ENCODE results near the gene SCFD2.
"Not testable (repeated sequence)": the region's sequence is repeated elsewhere in the genome, so short reads cannot be mapped to it uniquely, and the experiment has no call there.

The SCFD2 gene

DNA sequence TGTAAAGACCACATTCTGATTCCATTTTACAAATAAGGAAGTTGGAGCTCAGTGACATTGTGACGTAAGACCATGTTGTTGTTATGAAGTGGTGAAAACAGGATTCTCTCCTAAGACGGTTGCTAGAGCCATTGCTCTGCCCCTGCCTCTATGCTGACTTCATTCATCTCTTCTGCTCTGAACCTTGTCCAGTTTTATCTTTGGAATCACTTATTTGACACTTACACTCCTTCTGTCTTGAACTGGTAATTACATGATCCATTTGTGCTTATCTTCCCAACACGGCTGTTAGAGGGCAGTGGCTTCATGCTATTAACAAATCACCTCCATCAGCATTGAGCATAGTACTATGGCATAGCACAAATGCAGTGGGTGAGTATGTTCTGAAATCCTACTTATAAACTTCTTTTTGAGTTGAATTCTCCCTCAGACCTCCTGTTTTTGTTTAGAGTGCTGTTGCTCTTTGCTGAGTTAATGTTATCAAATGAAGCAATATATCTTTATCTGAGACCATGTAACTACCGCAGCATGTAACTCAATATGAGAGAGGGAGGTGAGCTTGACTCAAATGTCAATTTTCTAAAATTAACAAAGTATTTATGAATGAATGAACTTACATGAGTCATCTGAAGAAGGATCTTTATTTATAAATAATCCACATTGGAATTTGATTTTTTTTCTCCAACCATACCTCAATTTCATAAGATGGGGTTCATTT, 326.0 kb downstream of the SCFD2 start:
- no peaks in the 10 kb centered on the region for H3K27me3 ChIP-seq (replicated peaks; ENCODE audit: control insufficient read depth, insufficient read depth, low read length)
- no peaks in the 10 kb centered on the region for H3K9me3 ChIP-seq (ENCODE audit: control insufficient read depth, low read length)
- DNase-seq (ENCODE audit: low read depth) = no peak
- no peaks in the 10 kb centered on the region for H3K36me3 ChIP-seq (ENCODE audit: control insufficient read depth, insufficient read depth, low read length, severe bottlenecking)
- H3K4me1 ChIP-seq (ENCODE audit: control insufficient read depth, insufficient read depth, low read length) = peaks cover 8% of the 10 kb centered on the region
- no peak overlapping the region for H3K9ac ChIP-seq (ENCODE audit: low read length)
- no peak overlapping the region for H3K4me3 ChIP-seq (ENCODE audit: low read length)

DNA sequence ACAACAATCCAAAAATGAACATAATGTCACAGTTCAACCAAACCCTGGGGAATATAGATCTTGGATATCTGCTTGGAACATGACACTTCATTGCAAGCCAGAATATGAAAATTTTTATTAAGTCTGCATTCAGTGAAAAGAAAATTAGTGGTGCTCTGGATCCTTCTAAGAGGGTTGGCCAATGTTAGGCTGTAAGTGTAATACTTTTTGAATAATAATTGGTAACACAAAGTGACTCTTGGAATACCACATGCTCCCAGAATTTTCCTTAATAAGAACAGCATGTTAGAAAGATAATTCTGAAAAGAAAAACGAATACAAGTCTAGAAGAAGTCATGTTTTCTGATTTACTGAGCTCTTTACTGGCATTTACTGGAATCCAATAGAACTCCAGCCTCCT, 328.0 kb downstream of the SCFD2 start:
- H3K9ac ChIP-seq (ENCODE audit: low read length) = no peak overlapping the region
- no peaks in the 10 kb centered on the region for H3K27me3 ChIP-seq (replicated peaks; ENCODE audit: control insufficient read depth, insufficient read depth, low read length)
- H3K4me1 ChIP-seq (ENCODE audit: control insufficient read depth, insufficient read depth, low read length) = peaks cover 8% of the 10 kb centered on the region
- H3K36me3 ChIP-seq (ENCODE audit: control insufficient read depth, insufficient read depth, low read length, severe bottlenecking) = no peaks in the 10 kb centered on the region
- DNase-seq (ENCODE audit: low read depth) = no peak
- no peaks in the 10 kb centered on the region for H3K9me3 ChIP-seq (ENCODE audit: control insufficient read depth, low read length)
- no peak overlapping the region for H3K4me3 ChIP-seq (ENCODE audit: low read length)

DNA sequence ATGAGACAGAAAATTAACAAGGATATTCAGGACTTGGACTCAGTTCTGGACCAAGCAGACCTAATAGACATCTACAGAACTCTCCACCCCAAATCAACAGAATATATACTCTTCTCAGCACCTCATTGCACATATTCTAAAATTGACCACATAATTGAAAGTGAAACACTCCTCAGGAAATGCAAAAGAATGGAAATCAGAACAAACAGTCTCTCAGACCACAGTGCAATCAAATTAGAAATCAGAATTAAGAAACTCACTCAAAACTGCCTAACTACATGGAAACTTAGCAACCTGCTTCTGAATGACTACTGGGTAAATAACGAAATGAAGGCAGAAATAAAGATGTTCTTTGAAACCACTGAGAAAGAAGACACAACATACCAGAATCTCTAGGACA, 333.0 kb downstream of the SCFD2 start:
- DNase-seq (ENCODE audit: low read depth); H3K9ac ChIP-seq (ENCODE audit: low read length); H3K4me1 ChIP-seq (ENCODE audit: control insufficient read depth, insufficient read depth, low read length); H3K36me3 ChIP-seq (ENCODE audit: control insufficient read depth, insufficient read depth, low read length, severe bottlenecking); H3K9me3 ChIP-seq (ENCODE audit: control insufficient read depth, low read length); H3K27me3 ChIP-seq (replicated peaks; ENCODE audit: control insufficient read depth, insufficient read depth, low read length); H3K4me3 ChIP-seq (ENCODE audit: low read length): not testable (repeated sequence)

DNA sequence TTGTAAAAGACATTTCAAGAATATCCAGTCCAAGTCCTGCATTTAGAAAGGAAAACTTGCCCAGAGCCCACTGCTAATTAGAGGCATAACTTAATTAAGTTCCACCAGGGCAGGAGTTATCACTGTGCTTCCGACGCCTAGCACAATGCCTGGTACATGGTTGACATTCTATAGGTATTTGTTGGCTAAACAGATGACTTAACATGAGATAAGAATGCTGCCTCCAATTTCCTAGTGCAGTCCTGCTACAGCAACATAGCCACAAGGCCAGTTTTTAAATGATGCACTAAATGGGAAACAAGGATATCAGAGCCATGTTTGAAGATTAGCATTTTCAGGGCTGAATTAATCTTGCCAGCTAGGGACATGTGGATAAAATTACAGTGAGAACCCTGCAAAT, 339.6 kb downstream of the SCFD2 start:
- Histone ChIP-seq H3K9ac (ENCODE audit: low read length) (no peak overlapping the region), H3K4me3 (ENCODE audit: low read length) (no peak overlapping the region), H3K27me3 (replicated peaks; ENCODE audit: control insufficient read depth, insufficient read depth, low read length) (no peaks in the 10 kb centered on the region), H3K9me3 (ENCODE audit: control insufficient read depth, low read length) (no peaks in the 10 kb centered on the region), H3K36me3 (ENCODE audit: control insufficient read depth, insufficient read depth, low read length, severe bottlenecking) (no peaks in the 10 kb centered on the region), H3K4me1 (ENCODE audit: control insufficient read depth, insufficient read depth, low read length) (peaks cover 18% of the 10 kb centered on the region)
- no peak for DNase-seq (ENCODE audit: low read depth)

- Histone ChIP-seq H3K9me3 (ENCODE audit: control insufficient read depth, low read length) (no peaks in the 10 kb centered on the region), H3K36me3 (ENCODE audit: control insufficient read depth, insufficient read depth, low read length, severe bottlenecking) (no peaks in the 10 kb centered on the region), H3K9ac (ENCODE audit: low read length) (no peak overlapping the region), H3K27me3 (replicated peaks; ENCODE audit: control insufficient read depth, insufficient read depth, low read length) (no peaks in the 10 kb centered on the region), H3K4me3 (ENCODE audit: low read length) (no peak overlapping the region), H3K4me1 (ENCODE audit: control insufficient read depth, insufficient read depth, low read length) (peaks cover 42% of the 10 kb centered on the region)
- DNase-seq (ENCODE audit: low read depth) = no peak
These were observed 342.1 kb downstream of the SCFD2 start for GRCh38 chr4:53023677-53024299.

- Histone ChIP-seq H3K9ac (ENCODE audit: low read length) (peak overlapping the region; percentile 9), H3K36me3 (ENCODE audit: control insufficient read depth, insufficient read depth, low read length, severe bottlenecking) (no peaks in the 10 kb centered on the region), H3K27me3 (replicated peaks; ENCODE audit: control insufficient read depth, insufficient read depth, low read length) (no peaks in the 10 kb centered on the region), H3K4me1 (ENCODE audit: control insufficient read depth, insufficient read depth, low read length) (peaks cover 44% of the 10 kb centered on the region), H3K9me3 (ENCODE audit: control insufficient read depth, low read length) (no peaks in the 10 kb centered on the region), H3K4me3 (ENCODE audit: low read length) (no peak overlapping the region)
- DNase-seq (ENCODE audit: low read depth) = no peak
These were observed 343.3 kb downstream of the SCFD2 start for GRCh38 chr4:53022513-53023100.

- peak overlapping the region; percentile 9 for H3K9ac ChIP-seq (ENCODE audit: low read length)
- no peaks in the 10 kb centered on the region for H3K9me3 ChIP-seq (ENCODE audit: control insufficient read depth, low read length)
- H3K4me3 ChIP-seq (ENCODE audit: low read length) = no peak overlapping the region
- H3K36me3 ChIP-seq (ENCODE audit: control insufficient read depth, insufficient read depth, low read length, severe bottlenecking) = no peaks in the 10 kb centered on the region
- DNase-seq (ENCODE audit: low read depth) = no peak
- peaks cover 44% of the 10 kb centered on the region for H3K4me1 ChIP-seq (ENCODE audit: control insufficient read depth, insufficient read depth, low read length)
- no peaks in the 10 kb centered on the region for H3K27me3 ChIP-seq (replicated peaks; ENCODE audit: control insufficient read depth, insufficient read depth, low read length)
These were observed 343.9 kb downstream of the SCFD2 start for GRCh38 chr4:53021754-53022512.

GRCh38 chr4:53019485-53020382, 346.1 kb downstream of the SCFD2 start:
- Histone ChIP-seq H3K9me3 (ENCODE audit: control insufficient read depth, low read length) (no peaks in the 10 kb centered on the region), H3K9ac (ENCODE audit: low read length) (peak overlapping the region; percentile 20), H3K4me1 (ENCODE audit: control insufficient read depth, insufficient read depth, low read length) (peaks cover 61% of the 10 kb centered on the region), H3K4me3 (ENCODE audit: low read length) (peak overlapping the region; percentile 47), H3K27me3 (replicated peaks; ENCODE audit: control insufficient read depth, insufficient read depth, low read length) (no peaks in the 10 kb centered on the region), H3K36me3 (ENCODE audit: control insufficient read depth, insufficient read depth, low read length, severe bottlenecking) (no peaks in the 10 kb centered on the region)
- DNase-seq (ENCODE audit: low read depth) = peak; percentile 58

DNA sequence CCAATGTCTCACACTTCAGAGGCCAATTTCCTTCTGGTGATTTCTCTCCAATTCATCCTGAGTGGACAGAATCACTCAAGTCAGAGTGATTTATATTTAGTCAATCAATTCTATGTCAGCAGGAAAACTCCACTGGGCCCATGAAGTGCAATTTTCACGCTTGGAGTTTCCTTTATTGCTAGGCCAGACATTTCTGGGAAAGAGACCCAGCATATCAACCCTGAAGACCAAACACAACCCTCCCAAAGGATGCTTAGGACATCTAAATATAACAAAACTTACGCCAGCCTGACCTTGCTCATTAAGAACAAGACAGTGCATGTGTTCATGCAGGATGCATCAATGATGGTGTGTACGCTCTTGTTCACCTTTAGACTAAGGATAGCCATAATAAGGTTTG, 347.4 kb downstream of the SCFD2 start:
- H3K36me3 ChIP-seq (ENCODE audit: control insufficient read depth, insufficient read depth, low read length, severe bottlenecking) = no peaks in the 10 kb centered on the region
- no peak overlapping the region for H3K9ac ChIP-seq (ENCODE audit: low read length)
- no peaks in the 10 kb centered on the region for H3K9me3 ChIP-seq (ENCODE audit: control insufficient read depth, low read length)
- no peak for DNase-seq (ENCODE audit: low read depth)
- peaks cover 68% of the 10 kb centered on the region for H3K4me1 ChIP-seq (ENCODE audit: control insufficient read depth, insufficient read depth, low read length)
- H3K27me3 ChIP-seq (replicated peaks; ENCODE audit: control insufficient read depth, insufficient read depth, low read length) = no peaks in the 10 kb centered on the region
- no peak overlapping the region for H3K4me3 ChIP-seq (ENCODE audit: low read length)

DNA sequence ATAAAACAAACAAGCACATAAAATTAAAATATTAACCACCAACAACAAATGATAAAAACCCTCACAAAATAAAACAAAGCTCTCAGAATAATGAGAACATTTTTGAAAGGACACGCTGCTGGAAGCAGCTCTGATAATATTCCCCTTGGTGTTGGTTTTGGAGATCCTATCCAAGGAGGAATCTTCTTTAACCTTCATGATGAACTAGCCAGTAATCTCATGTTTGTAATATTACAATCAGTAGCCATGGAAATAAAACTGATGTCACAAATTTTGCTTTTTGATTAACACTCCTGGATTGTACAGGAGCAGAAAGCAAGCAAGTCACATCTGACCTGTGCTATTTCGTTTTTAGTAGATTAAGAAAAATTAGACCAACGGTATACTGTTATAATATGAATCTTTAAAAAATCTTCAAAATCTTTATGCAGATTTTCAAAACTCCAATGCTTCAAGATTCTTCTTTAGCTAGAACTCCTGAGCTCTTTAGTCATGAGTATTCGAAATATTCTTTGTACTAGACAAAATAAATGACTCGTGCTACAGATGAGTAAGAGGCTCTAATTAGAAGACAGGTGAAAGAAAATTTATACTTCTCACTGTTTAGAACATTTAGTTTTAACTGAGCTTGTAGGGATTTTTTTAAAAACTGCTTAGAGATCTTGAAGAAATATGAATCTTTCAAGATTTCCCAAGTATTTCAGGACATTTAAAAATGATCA, 349.6 kb downstream of the SCFD2 start:
- Histone ChIP-seq H3K36me3 (ENCODE audit: control insufficient read depth, insufficient read depth, low read length, severe bottlenecking) (no peaks in the 10 kb centered on the region), H3K4me3 (ENCODE audit: low read length) (no peak overlapping the region), H3K9me3 (ENCODE audit: control insufficient read depth, low read length) (no peaks in the 10 kb centered on the region), H3K9ac (ENCODE audit: low read length) (peak overlapping the region; percentile 70), H3K4me1 (ENCODE audit: control insufficient read depth, insufficient read depth, low read length) (peaks cover 73% of the 10 kb centered on the region), H3K27me3 (replicated peaks; ENCODE audit: control insufficient read depth, insufficient read depth, low read length) (no peaks in the 10 kb centered on the region)
- no peak for DNase-seq (ENCODE audit: low read depth)
